Measurements from ENCODE around the gene DACH1. TPM values are rescaled to one million over a fixed set of nuclear protein-coding genes. Genes with fewer than 3 reads are reported as not detected.

DACH1 gene
- total RNA-seq, 1 donor from 2014 or later: 110 TPM

DNA sequence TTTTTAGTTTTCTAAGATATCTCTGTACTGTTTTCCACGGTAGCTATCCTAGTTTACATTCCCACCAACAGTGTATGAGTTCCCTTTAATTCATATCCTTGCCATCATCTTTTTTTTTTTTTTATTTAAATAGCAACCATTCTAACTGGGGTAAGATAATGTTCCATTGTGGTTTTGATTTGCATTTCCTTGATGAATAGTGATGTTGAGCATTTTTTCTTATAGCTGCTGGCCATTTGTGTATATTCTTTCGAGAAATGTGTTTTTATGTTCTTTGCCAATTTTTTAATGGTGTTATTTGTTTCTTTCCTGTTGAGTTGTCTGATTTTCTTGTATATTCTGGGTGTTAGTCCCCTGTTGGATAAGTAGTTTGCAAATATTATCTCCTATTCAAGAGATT is 454.8 kb downstream of the DACH1 start:
- Mint-ChIP-seq H3K9me3 (ENCODE audit: unreplicated experiment) (no peaks in the 10 kb centered on the region), H3K36me3 (ENCODE audit: unreplicated experiment) (no peaks in the 10 kb centered on the region), H3K27ac (ENCODE audit: unreplicated experiment) (no peak overlapping the region), H3K4me3 (ENCODE audit: unreplicated experiment) (no peak overlapping the region), H3K4me1 (ENCODE audit: low read depth, unreplicated experiment) (no peaks in the 10 kb centered on the region), H3K27me3 (ENCODE audit: unreplicated experiment) (peaks cover 2% of the 10 kb centered on the region)
- TF ChIP-seq, protein P1, sequence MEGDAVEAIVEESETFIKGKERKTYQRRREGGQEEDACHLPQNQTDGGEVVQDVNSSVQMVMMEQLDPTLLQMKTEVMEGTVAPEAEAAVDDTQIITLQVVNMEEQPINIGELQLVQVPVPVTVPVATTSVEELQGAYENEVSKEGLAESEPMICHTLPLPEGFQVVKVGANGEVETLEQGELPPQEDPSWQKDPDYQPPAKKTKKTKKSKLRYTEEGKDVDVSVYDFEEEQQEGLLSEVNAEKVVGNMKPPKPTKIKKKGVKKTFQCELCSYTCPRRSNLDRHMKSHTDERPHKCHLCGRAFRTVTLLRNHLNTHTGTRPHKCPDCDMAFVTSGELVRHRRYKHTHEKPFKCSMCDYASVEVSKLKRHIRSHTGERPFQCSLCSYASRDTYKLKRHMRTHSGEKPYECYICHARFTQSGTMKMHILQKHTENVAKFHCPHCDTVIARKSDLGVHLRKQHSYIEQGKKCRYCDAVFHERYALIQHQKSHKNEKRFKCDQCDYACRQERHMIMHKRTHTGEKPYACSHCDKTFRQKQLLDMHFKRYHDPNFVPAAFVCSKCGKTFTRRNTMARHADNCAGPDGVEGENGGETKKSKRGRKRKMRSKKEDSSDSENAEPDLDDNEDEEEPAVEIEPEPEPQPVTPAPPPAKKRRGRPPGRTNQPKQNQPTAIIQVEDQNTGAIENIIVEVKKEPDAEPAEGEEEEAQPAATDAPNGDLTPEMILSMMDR (IDR thresholded peaks at IDR 0.05; ENCODE audit: partially characterized antibody, unreplicated experiment): no peak
- DNase-seq: no peak

DNA sequence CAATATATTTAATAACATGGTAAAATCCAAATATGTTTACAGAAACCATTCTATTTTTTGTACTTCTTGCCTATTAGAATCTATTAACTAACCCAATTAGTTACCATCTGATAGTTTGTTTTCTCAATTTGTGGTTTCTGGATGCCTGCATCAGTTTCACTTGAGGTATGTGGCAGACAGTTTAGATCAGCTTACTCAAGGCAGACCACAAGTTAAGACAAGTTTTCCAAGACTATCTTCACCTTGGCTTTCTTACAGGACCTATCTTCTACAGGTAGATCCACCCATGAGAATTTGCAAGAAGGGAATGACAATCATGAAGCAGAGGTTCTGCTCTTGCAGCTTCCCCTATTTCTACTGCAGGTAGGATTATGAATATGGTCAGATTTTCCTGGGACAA is 458.6 kb downstream of the DACH1 start:
- Mint-ChIP-seq H3K4me1 (ENCODE audit: low read depth, unreplicated experiment) (no peaks in the 10 kb centered on the region), H3K27me3 (ENCODE audit: unreplicated experiment) (peaks cover 2% of the 10 kb centered on the region), H3K27ac (ENCODE audit: unreplicated experiment) (no peak overlapping the region)

DNA sequence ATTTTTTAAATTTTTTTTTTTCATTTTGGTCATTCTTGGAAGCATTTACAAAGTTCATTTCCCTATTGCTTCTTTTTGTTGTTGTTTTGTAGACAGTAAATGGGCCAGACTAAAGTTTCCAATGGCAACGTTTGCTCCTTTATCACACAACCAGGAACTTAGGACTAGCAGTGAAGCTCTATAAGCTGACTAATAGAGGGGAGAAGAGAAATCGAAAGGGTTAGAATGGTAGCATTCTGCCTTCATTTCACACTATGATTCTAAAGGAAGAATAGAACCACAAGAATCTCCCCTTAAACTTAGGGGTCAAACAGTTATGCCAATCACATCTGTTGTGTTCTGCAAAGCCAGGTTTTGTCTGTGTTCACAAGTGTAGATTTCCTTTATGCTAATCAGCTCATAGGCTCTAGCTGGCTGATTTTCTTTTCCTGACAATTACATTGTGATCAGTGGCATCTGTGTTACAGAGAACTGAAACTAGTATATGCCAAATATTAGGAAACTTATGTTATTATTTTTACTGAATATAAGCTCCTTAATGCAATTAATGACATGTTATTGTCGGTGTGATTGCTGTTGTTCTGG is 467.3 kb downstream of the DACH1 start:
- TF ChIP-seq, protein P1 (IDR thresholded peaks at IDR 0.05; ENCODE audit: partially characterized antibody, unreplicated experiment): no peak
- Mint-ChIP-seq H3K4me3 (ENCODE audit: unreplicated experiment) (no peak overlapping the region), H3K36me3 (ENCODE audit: unreplicated experiment) (no peaks in the 10 kb centered on the region), H3K27ac (ENCODE audit: unreplicated experiment) (no peak overlapping the region), H3K4me1 (ENCODE audit: low read depth, unreplicated experiment) (peaks cover 5% of the 10 kb centered on the region), H3K27me3 (ENCODE audit: unreplicated experiment) (no peaks in the 10 kb centered on the region), H3K9me3 (ENCODE audit: unreplicated experiment) (no peaks in the 10 kb centered on the region)
- no peak for DNase-seq

More for the DNA sequence above, 458.6 kb downstream of the DACH1 start:
- no peaks in the 10 kb centered on the region for H3K9me3 Mint-ChIP-seq (ENCODE audit: unreplicated experiment)
- TF ChIP-seq, protein P1 (IDR thresholded peaks at IDR 0.05; ENCODE audit: partially characterized antibody, unreplicated experiment): no peak
- H3K4me3 Mint-ChIP-seq (ENCODE audit: unreplicated experiment): no peak overlapping the region
- no peak for DNase-seq
- H3K36me3 Mint-ChIP-seq (ENCODE audit: unreplicated experiment): no peaks in the 10 kb centered on the region

DNA sequence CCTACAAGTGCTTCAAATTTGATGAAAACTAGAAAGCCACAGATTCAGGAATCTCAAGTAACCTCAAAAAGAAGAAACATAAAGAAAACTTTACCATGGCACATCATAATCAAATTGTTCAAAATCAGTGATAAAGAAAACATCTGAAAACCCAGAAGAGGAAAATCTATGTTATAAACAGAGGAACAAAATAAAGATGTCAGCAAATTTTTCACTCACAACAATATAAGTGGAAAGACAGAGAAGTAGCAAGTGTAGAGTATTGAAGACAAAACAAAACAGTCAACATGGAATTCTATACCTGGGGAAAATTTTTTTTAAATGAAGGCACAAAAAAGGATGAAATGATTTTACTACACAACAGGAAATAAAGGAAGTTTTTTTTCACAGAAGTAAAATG is 470.9 kb downstream of the DACH1 start:
- H3K27ac Mint-ChIP-seq (ENCODE audit: unreplicated experiment): no peak overlapping the region
- no peaks in the 10 kb centered on the region for H3K9me3 Mint-ChIP-seq (ENCODE audit: unreplicated experiment)
- no peaks in the 10 kb centered on the region for H3K27me3 Mint-ChIP-seq (ENCODE audit: unreplicated experiment)
- H3K4me1 Mint-ChIP-seq (ENCODE audit: low read depth, unreplicated experiment): peaks cover 5% of the 10 kb centered on the region
- peaks cover 1% of the 10 kb centered on the region for H3K36me3 Mint-ChIP-seq (ENCODE audit: unreplicated experiment)
- H3K4me3 Mint-ChIP-seq (ENCODE audit: unreplicated experiment): no peak overlapping the region
- DNase-seq: no peak
- TF ChIP-seq, protein P1 (IDR thresholded peaks at IDR 0.05; ENCODE audit: partially characterized antibody, unreplicated experiment): no peak

DNA sequence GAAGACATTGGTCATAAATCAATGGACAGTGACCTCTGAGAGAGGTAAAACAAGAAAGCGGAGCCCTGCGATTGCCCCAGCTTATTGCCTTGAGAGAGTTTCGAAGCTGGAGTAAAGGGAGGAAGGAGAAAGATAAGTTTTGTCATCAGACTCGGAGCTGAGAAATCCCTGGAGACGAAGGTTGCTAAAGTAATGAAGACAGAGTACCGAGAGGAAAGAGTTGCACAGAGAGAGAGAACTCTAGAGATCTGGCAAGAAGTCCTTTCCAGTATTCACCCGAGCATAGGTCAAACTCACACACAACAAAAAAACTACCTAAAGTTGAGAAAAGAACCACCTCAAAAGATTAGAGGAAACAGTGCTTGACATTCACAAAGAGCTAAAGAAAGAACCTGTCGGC is 472.0 kb downstream of the DACH1 start:
- TF ChIP-seq, protein P1 (IDR thresholded peaks at IDR 0.05; ENCODE audit: partially characterized antibody, unreplicated experiment): no peak
- Mint-ChIP-seq H3K27me3 (ENCODE audit: unreplicated experiment) (no peaks in the 10 kb centered on the region), H3K27ac (ENCODE audit: unreplicated experiment) (no peak overlapping the region), H3K9me3 (ENCODE audit: unreplicated experiment) (no peaks in the 10 kb centered on the region), H3K36me3 (ENCODE audit: unreplicated experiment) (peaks cover 12% of the 10 kb centered on the region), H3K4me3 (ENCODE audit: unreplicated experiment) (no peak overlapping the region), H3K4me1 (ENCODE audit: low read depth, unreplicated experiment) (peaks cover 1% of the 10 kb centered on the region)
- no peak for DNase-seq
